Measurements from ENCODE around the gene MYL5.

- no peak for TF ChIP-seq CTCF (IDR thresholded peaks at IDR 0.05)
- TF ChIP-seq POLR2A (IDR thresholded peaks at IDR 0.05), result no peak
Measured at GRCh38 chr4:624705-625590, 49.4 kb upstream of the MYL5 start, which contains the start of gene PDE6B.
